ENCODE results near the gene MITD1. TPM values are rescaled to one million over a fixed set of nuclear protein-coding genes. Genes with fewer than 3 reads are reported as not detected.
"Not testable (repeated sequence)": the region's sequence is repeated elsewhere in the genome, so short reads cannot be mapped to it uniquely, and the experiment has no call there.

The MITD1 gene
- total RNA-seq: 11.5 TPM

GRCh38 chr2:99180755-99181623, at the start of gene MITD1, which contains the start of gene MRPL30:
Gene MITD1, minus strand, starts transcription at chr2:99181058. Its CDS starts 77 bp downstream, at chr2:99180981.
Gene MRPL30, plus strand, starts transcription at chr2:99181184. Its CDS starts 5,020 bp downstream, at chr2:99186204.
- H3K4me3 ChIP-seq (ENCODE audit: low read length in 3 of 3): peak within 1 kb of the TSS; percentile 99 to 100 (median 99)
- H3K27ac ChIP-seq (ENCODE audit: low read depth, low read length): peak within 1 kb of the TSS; percentile 72
- no peaks in the 10 kb centered on the region for H3K36me3 ChIP-seq (ENCODE audit: control insufficient read depth in 3 of 3, insufficient read depth in 3 of 3, low read length in 3 of 3)
- H3K27me3 ChIP-seq (ENCODE audit: control insufficient read depth in 3 of 3, insufficient read depth in 3 of 3, low read length in 3 of 3): no peaks in the 10 kb centered on the region
- peak within 1 kb of the TSS; percentile 90 to 99 (median 96) for H3K9ac ChIP-seq (ENCODE audit: low read depth in 1 of 3, low read length in 3 of 3)
- H3K9me3 ChIP-seq (ENCODE audit: control insufficient read depth in 3 of 3, low read length in 3 of 3): no peaks in the 10 kb centered on the region
- H3K4me1 ChIP-seq (ENCODE audit: control insufficient read depth in 3 of 3, insufficient read depth in 3 of 3, low read length in 3 of 3): peaks cover 14 to 30% (median 20%) of the 10 kb centered on the region in 3 donors

DNA sequence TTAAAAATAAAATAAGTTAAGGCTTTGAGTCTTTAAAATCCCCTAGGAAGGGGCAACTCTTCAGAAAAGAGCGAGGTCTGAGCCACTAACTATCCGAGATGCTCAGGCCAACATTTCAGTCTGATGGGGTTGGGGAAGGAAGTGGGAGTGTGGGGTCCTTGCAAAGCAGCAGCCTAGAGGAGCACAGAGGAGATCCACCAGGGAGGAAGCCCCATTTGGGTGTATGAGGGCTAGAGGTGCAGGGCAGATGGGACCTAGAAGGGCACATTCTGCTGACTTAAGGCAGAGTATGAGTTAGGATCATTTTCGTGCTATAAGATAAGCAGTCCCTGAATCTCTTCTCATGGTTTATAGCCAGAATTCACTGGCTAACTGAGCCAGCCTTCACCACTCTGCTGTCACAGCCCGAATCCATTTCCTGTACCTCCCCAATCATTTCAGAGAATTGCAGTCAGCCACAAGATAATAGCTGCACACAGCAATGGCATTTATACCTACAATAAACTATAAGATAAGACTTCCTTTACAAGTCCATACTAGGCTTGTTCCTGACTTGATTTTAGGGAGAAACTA, 37.2 kb upstream of the MITD1 start:
- Histone ChIP-seq H3K27ac (ENCODE audit: low read depth, low read length) (no peak overlapping the region), H3K4me3 (ENCODE audit: low read length in 3 of 3) (no peak overlapping the region), H3K27me3 (ENCODE audit: control insufficient read depth in 3 of 3, insufficient read depth in 3 of 3, low read length in 3 of 3) (no peaks in the 10 kb centered on the region), H3K4me1 (ENCODE audit: control insufficient read depth in 3 of 3, insufficient read depth in 3 of 3, low read length in 3 of 3) (no peaks in the 10 kb centered on the region), H3K9me3 (ENCODE audit: control insufficient read depth in 3 of 3, low read length in 3 of 3) (no peaks in the 10 kb centered on the region), H3K9ac (ENCODE audit: low read depth in 1 of 3, low read length in 3 of 3) (no peak overlapping the region), H3K36me3 (ENCODE audit: control insufficient read depth in 3 of 3, insufficient read depth in 3 of 3, low read length in 3 of 3) (peaks cover 3 to 5% (median 4%) of the 10 kb centered on the region in 3 donors)

GRCh38 chr2:99216096-99216495, 35.2 kb upstream of the MITD1 start:
- Histone ChIP-seq H3K9ac (ENCODE audit: low read depth in 1 of 3, low read length in 3 of 3) (no peak overlapping the region), H3K27me3 (ENCODE audit: control insufficient read depth in 3 of 3, insufficient read depth in 3 of 3, low read length in 3 of 3) (no peaks in the 10 kb centered on the region), H3K4me3 (ENCODE audit: low read length in 3 of 3) (no peak overlapping the region), H3K4me1 (ENCODE audit: control insufficient read depth in 3 of 3, insufficient read depth in 3 of 3, low read length in 3 of 3) (no peaks in the 10 kb centered on the region), H3K36me3 (ENCODE audit: control insufficient read depth in 3 of 3, insufficient read depth in 3 of 3, low read length in 3 of 3) (peaks cover 3 to 5% (median 4%) of the 10 kb centered on the region in 3 donors), H3K9me3 (ENCODE audit: control insufficient read depth in 3 of 3, low read length in 3 of 3) (no peaks in the 10 kb centered on the region), H3K27ac (ENCODE audit: low read depth, low read length) (no peak overlapping the region)

DNA sequence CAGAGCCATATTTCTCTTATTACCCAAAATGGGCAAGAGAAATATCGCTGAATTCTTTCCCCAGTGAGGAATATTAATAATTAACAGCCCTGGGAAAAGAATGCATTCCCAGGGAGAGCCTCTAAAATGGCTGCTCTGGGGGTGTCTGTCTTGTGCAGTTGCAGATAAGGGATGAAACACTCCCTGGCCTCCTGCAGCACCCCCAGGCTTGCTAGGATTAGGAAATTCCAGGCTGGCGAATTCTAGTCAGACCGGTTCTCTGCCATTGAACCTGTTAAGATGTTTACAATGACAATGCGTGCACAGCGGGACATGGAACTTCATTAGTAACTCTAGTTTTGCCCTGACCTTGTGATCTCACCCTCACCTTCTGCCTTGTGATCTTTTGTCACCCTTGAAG, 24.6 kb upstream of the MITD1 start:
- Histone ChIP-seq H3K9me3 (ENCODE audit: control insufficient read depth in 3 of 3, low read length in 3 of 3) (no peaks in the 10 kb centered on the region), H3K36me3 (ENCODE audit: control insufficient read depth in 3 of 3, insufficient read depth in 3 of 3, low read length in 3 of 3) (no peaks in the 10 kb centered on the region), H3K27ac (ENCODE audit: low read depth, low read length) (no peak overlapping the region), H3K4me3 (ENCODE audit: low read length in 3 of 3) (no peak overlapping the region), H3K9ac (ENCODE audit: low read depth in 1 of 3, low read length in 3 of 3) (no peak overlapping the region), H3K4me1 (ENCODE audit: control insufficient read depth in 3 of 3, insufficient read depth in 3 of 3, low read length in 3 of 3) (no peaks in the 10 kb centered on the region), H3K27me3 (ENCODE audit: control insufficient read depth in 3 of 3, insufficient read depth in 3 of 3, low read length in 3 of 3) (no peaks in the 10 kb centered on the region)

DNA sequence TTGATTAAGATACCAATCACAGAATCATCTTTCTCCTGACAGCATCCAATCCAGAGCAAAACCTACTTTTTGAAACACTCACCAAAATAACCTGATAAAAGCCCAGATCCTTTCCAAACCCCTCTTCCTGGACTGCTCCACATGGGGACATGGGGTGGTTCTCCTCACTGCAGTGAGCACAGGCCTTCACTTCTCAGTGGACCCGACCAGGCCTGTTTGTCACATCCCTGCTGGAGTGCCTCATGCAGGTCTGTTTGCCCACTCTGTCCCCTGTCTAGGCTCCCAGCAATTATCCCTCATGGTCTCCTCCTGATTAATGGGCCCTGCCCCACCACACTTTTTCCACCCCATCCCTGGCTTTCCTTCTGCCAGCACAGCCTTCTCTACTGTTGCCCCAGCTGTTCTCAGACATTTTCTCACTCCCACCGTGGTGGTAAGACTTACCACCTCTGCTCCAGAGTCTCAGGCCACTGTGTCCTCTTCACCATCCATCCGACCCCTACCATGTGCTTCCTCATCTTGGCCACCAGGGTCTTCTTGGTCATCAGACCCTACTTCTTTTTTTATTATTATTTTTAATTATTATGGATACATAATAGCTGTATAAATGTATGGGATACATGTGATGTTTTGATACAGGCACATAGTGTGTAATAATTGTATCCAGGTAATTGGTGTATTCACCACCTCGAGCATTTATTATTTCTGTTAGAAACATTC, 21.3 kb upstream of the MITD1 start:
- Histone ChIP-seq H3K27me3 (ENCODE audit: control insufficient read depth in 3 of 3, insufficient read depth in 3 of 3, low read length in 3 of 3) (no peaks in the 10 kb centered on the region), H3K9ac (ENCODE audit: low read depth in 1 of 3, low read length in 3 of 3) (no peak overlapping the region), H3K27ac (ENCODE audit: low read depth, low read length) (no peak overlapping the region), H3K9me3 (ENCODE audit: control insufficient read depth in 3 of 3, low read length in 3 of 3) (no peaks in the 10 kb centered on the region), H3K4me3 (ENCODE audit: low read length in 3 of 3) (no peak overlapping the region), H3K4me1 (ENCODE audit: control insufficient read depth in 3 of 3, insufficient read depth in 3 of 3, low read length in 3 of 3) (no peaks in the 10 kb centered on the region), H3K36me3 (ENCODE audit: control insufficient read depth in 3 of 3, insufficient read depth in 3 of 3, low read length in 3 of 3) (peaks cover 6 to 11% (median 8%) of the 10 kb centered on the region in 3 donors)

GRCh38 chr2:99200076-99200800, 19.4 kb upstream of the MITD1 start:
- Histone ChIP-seq H3K36me3 (ENCODE audit: control insufficient read depth in 3 of 3, insufficient read depth in 3 of 3, low read length in 3 of 3) (peaks cover 10 to 29% (median 21%) of the 10 kb centered on the region in 3 donors), H3K9me3 (ENCODE audit: control insufficient read depth in 3 of 3, low read length in 3 of 3) (no peaks in the 10 kb centered on the region), H3K9ac (ENCODE audit: low read depth in 1 of 3, low read length in 3 of 3) (no peak overlapping the region), H3K4me3 (ENCODE audit: low read length in 3 of 3) (no peak overlapping the region), H3K27me3 (ENCODE audit: control insufficient read depth in 3 of 3, insufficient read depth in 3 of 3, low read length in 3 of 3) (no peaks in the 10 kb centered on the region), H3K4me1 (ENCODE audit: control insufficient read depth in 3 of 3, insufficient read depth in 3 of 3, low read length in 3 of 3) (no peaks in the 10 kb centered on the region), H3K27ac (ENCODE audit: low read depth, low read length) (no peak overlapping the region)

GRCh38 chr2:99198103-99198841, 17.4 kb upstream of the MITD1 start:
- Histone ChIP-seq H3K9me3 (ENCODE audit: control insufficient read depth in 3 of 3, low read length in 3 of 3) (no peaks in the 10 kb centered on the region), H3K36me3 (ENCODE audit: control insufficient read depth in 3 of 3, insufficient read depth in 3 of 3, low read length in 3 of 3) (peaks cover 10 to 45% (median 22%) of the 10 kb centered on the region in 3 donors), H3K27me3 (ENCODE audit: control insufficient read depth in 3 of 3, insufficient read depth in 3 of 3, low read length in 3 of 3) (no peaks in the 10 kb centered on the region), H3K4me1 (ENCODE audit: control insufficient read depth in 3 of 3, insufficient read depth in 3 of 3, low read length in 3 of 3) (no peaks in the 10 kb centered on the region), H3K4me3 (ENCODE audit: low read length in 3 of 3) (no peak overlapping the region), H3K9ac (ENCODE audit: low read depth in 1 of 3, low read length in 3 of 3) (no peak overlapping the region), H3K27ac (ENCODE audit: low read depth, low read length) (no peak overlapping the region)

DNA sequence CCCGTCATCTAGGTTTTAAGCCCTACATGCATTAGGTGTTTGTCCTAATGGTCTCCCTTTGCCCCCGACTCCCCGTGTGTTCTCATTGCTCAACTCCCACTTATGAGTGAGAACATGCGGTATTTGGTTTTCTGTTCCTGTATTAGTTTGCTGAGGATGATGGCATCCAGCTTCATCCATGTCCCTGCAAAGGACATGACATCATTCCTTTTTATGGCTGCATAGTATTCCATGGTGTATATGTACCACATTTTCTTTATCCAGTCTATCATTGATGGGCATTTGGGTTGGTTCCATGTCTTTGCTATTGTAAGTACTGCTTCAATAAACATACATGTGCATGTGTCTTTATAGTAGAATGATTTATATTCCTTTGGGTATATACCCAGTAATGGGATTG, 11.5 kb upstream of the MITD1 start:
- not testable (repeated sequence) for H3K27me3 ChIP-seq (ENCODE audit: control insufficient read depth in 3 of 3, insufficient read depth in 3 of 3, low read length in 3 of 3); H3K27ac ChIP-seq (ENCODE audit: low read depth, low read length); H3K9me3 ChIP-seq (ENCODE audit: control insufficient read depth in 3 of 3, low read length in 3 of 3); H3K4me1 ChIP-seq (ENCODE audit: control insufficient read depth in 3 of 3, insufficient read depth in 3 of 3, low read length in 3 of 3); H3K9ac ChIP-seq (ENCODE audit: low read depth in 1 of 3, low read length in 3 of 3); H3K4me3 ChIP-seq (ENCODE audit: low read length in 3 of 3)
- peaks cover 7 to 48% (median 28%) of the 10 kb centered on the region in 3 donors for H3K36me3 ChIP-seq (ENCODE audit: control insufficient read depth in 3 of 3, insufficient read depth in 3 of 3, low read length in 3 of 3)

GRCh38 chr2:99190548-99190947, 9.7 kb upstream of the MITD1 start:
- no peaks in the 10 kb centered on the region for H3K27me3 ChIP-seq (ENCODE audit: control insufficient read depth in 3 of 3, insufficient read depth in 3 of 3, low read length in 3 of 3)
- no peak overlapping the region for H3K27ac ChIP-seq (ENCODE audit: low read depth, low read length)
- H3K4me1 ChIP-seq (ENCODE audit: control insufficient read depth in 3 of 3, insufficient read depth in 3 of 3, low read length in 3 of 3): no peaks in the 10 kb centered on the region
- H3K9ac ChIP-seq (ENCODE audit: low read depth in 1 of 3, low read length in 3 of 3): no peak overlapping the region
- no peaks in the 10 kb centered on the region for H3K9me3 ChIP-seq (ENCODE audit: control insufficient read depth in 3 of 3, low read length in 3 of 3)
- peaks cover 5 to 34% (median 21%) of the 10 kb centered on the region in 3 donors for H3K36me3 ChIP-seq (ENCODE audit: control insufficient read depth in 3 of 3, insufficient read depth in 3 of 3, low read length in 3 of 3)
- no peak overlapping the region for H3K4me3 ChIP-seq (ENCODE audit: low read length in 3 of 3)
